ENCODE results near the gene CHRND.

DNA sequence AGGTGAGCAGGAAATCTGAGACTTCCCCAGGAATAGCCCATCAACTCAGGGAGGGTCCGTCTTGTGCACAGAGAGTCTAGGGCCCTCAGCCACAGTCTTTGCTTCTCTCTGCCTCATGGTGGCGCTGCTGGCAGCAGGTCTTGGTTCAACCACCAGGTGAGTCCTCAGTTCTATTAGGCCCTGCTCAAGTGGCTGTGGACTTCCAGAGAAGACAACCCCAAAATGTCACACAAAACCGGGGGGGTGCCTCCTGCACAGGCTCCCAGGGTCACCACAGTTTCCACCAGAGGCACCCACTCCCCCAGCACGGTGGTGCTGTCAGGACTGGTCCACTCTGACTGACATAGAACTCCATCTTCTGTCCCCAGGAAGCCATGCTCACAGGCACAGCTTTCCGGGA lies 11.1 kb downstream of the CHRND start:
- TF ChIP-seq, protein P1, sequence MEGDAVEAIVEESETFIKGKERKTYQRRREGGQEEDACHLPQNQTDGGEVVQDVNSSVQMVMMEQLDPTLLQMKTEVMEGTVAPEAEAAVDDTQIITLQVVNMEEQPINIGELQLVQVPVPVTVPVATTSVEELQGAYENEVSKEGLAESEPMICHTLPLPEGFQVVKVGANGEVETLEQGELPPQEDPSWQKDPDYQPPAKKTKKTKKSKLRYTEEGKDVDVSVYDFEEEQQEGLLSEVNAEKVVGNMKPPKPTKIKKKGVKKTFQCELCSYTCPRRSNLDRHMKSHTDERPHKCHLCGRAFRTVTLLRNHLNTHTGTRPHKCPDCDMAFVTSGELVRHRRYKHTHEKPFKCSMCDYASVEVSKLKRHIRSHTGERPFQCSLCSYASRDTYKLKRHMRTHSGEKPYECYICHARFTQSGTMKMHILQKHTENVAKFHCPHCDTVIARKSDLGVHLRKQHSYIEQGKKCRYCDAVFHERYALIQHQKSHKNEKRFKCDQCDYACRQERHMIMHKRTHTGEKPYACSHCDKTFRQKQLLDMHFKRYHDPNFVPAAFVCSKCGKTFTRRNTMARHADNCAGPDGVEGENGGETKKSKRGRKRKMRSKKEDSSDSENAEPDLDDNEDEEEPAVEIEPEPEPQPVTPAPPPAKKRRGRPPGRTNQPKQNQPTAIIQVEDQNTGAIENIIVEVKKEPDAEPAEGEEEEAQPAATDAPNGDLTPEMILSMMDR (IDR thresholded peaks at IDR 0.05; ENCODE audit: poor library complexity, severe bottlenecking): no peak
- TF ChIP-seq EZH2 (IDR thresholded peaks at IDR 0.05; ENCODE audit: borderline replicate concordance, insufficient read depth, low read length, poor library complexity, severe bottlenecking) (no peak), EP300 (conservative IDR thresholded peaks at IDR 0.05; ENCODE audit: poor library complexity, severe bottlenecking) (no peak)

Data from neural cell (in vitro differentiated cells).